OCI-LY3 (cell line): ENCODE data around the gene MTHFD2.
A peak's percentile ranks its signal among the peaks of the same experiment; 100 is the strongest.

Experiments
- H2AFZ ChIP-seq: fragments of 200-600, 300-600 bp; shearing (Covaris generic); 2 replicates; pipeline ENCODE4 v1.6.0; 2014; ENCODE audit warnings: antibody characterized with exemption, low read depth, low read length
- H3K27ac ChIP-seq: fragments of 200-600, 300-600 bp; sonication (generic); 2 replicates; pipeline ENCODE4 v1.5.1; 2014; ENCODE audit warnings: mild to moderate bottlenecking, low read length, moderate library complexity, mixed read lengths
- H3K27me3 ChIP-seq: fragments of 200-600, 300-600 bp; sonication (generic); 2 replicates; pipeline ENCODE4 v1.6.1; 2014; ENCODE audit warnings: low read depth, low read length, mixed read lengths
- H3K36me3 ChIP-seq: fragments of 200-600, 300-600 bp; sonication (generic); replicated peaks from 2 replicates; pipeline ENCODE3; 2014; ENCODE audit warnings: low read depth, low read length, mixed read lengths
- H3K4me1 ChIP-seq: fragments of 300-600, 200-600 bp; sonication (generic); 2 replicates; pipeline ENCODE4 v1.6.1; 2014; ENCODE audit warnings: low read length, mixed read lengths
- H3K4me2 ChIP-seq: fragments of 200-600, 300-600 bp; sonication (generic); 2 replicates; pipeline ENCODE4 v1.6.1; 2014; ENCODE audit warnings: low read length, mixed read lengths
- H3K4me3 ChIP-seq: fragments of 300-600, 200-600 bp; sonication (generic); 2 replicates; pipeline ENCODE4 v1.5.1; 2014; ENCODE audit warnings: antibody characterized with exemption, mild to moderate bottlenecking, low read length, moderate library complexity
- H3K79me2 ChIP-seq: fragments of 300-600, 200-600 bp; shearing (Covaris generic); 2 replicates; pipeline ENCODE4 v1.6.1; 2014; ENCODE audit warnings: mild to moderate bottlenecking, low read length, mixed read lengths
- H3K9ac ChIP-seq: fragments of 300-600, 200-600 bp; shearing (Covaris generic); 2 replicates; pipeline ENCODE4 v1.6.0; 2014; ENCODE audit warnings: mild to moderate bottlenecking, low read length, moderate library complexity
- H3K9me3 ChIP-seq: fragments of 200-600, 300-600 bp; shearing (Covaris generic); 2 replicates; pipeline ENCODE4 v1.6.1; 2014; ENCODE audit warnings: low read length, mixed read lengths; ENCODE audit not compliant: insufficient read depth
- H4K20me1 ChIP-seq: fragments of 200-600, 300-600 bp; sonication (generic); 2 replicates; pipeline ENCODE4 v1.6.1; 2016; ENCODE audit warnings: low read length, mixed read lengths; ENCODE audit not compliant: insufficient read depth
- EZH2phosphoT487 ChIP-seq: fragments of 200-600 bp; shearing (Covaris generic); IDR thresholded peaks from 2 replicates; pipeline ENCODE4 v1.6.1; 2018; ENCODE audit warnings: antibody characterized with exemption, mixed run types, low read depth
- TF ChIP-seq, protein P1 (sequence below): fragments of 200-600, 300-600 bp; sonication (generic); IDR thresholded peaks from 2 replicates; pipeline ENCODE4 v1.5.1; 2014; ENCODE audit warnings: antibody characterized with exemption, low read length, low read depth

The MTHFD2 gene

GRCh38 chr2:74201196-74201595, 2.8 kb downstream of the MTHFD2 start:
- Histone ChIP-seq H4K20me1 (peaks cover 70% of the 10 kb centered on the region), H3K79me2 (peaks cover 88% of the 10 kb centered on the region), H3K4me3 (no peak overlapping the region), H3K27ac (no peak overlapping the region), H3K4me2 (peak overlapping the region; percentile 97), H3K9ac (no peak overlapping the region), H3K36me3 (peaks cover 44% of the 10 kb centered on the region), H3K27me3 (no peaks in the 10 kb centered on the region), H3K4me1 (peaks cover 40% of the 10 kb centered on the region), H3K9me3 (no peaks in the 10 kb centered on the region), H2AFZ (no peak overlapping the region)
- TF ChIP-seq, protein P1, sequence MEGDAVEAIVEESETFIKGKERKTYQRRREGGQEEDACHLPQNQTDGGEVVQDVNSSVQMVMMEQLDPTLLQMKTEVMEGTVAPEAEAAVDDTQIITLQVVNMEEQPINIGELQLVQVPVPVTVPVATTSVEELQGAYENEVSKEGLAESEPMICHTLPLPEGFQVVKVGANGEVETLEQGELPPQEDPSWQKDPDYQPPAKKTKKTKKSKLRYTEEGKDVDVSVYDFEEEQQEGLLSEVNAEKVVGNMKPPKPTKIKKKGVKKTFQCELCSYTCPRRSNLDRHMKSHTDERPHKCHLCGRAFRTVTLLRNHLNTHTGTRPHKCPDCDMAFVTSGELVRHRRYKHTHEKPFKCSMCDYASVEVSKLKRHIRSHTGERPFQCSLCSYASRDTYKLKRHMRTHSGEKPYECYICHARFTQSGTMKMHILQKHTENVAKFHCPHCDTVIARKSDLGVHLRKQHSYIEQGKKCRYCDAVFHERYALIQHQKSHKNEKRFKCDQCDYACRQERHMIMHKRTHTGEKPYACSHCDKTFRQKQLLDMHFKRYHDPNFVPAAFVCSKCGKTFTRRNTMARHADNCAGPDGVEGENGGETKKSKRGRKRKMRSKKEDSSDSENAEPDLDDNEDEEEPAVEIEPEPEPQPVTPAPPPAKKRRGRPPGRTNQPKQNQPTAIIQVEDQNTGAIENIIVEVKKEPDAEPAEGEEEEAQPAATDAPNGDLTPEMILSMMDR, result no peak
- TF ChIP-seq EZH2phosphoT487, result no peak

- peaks cover 92% of the 10 kb centered on the region for H3K79me2 ChIP-seq
- H3K36me3 ChIP-seq, result peaks cover 47% of the 10 kb centered on the region
- H3K27ac ChIP-seq, result no peak overlapping the region
- H3K9ac ChIP-seq, result no peak overlapping the region
- peak overlapping the region; percentile 97 for H3K4me2 ChIP-seq
- TF ChIP-seq, protein P1, result no peak
- TF ChIP-seq EZH2phosphoT487, result no peak
- peaks cover 74% of the 10 kb centered on the region for H4K20me1 ChIP-seq
- H3K4me1 ChIP-seq, result peaks cover 41% of the 10 kb centered on the region
- no peak overlapping the region for H3K4me3 ChIP-seq
- no peak overlapping the region for H2AFZ ChIP-seq
- no peaks in the 10 kb centered on the region for H3K9me3 ChIP-seq
- H3K27me3 ChIP-seq, result no peaks in the 10 kb centered on the region
Measured at GRCh38 chr2:74201596-74201995, 3.2 kb downstream of the MTHFD2 start.

DNA sequence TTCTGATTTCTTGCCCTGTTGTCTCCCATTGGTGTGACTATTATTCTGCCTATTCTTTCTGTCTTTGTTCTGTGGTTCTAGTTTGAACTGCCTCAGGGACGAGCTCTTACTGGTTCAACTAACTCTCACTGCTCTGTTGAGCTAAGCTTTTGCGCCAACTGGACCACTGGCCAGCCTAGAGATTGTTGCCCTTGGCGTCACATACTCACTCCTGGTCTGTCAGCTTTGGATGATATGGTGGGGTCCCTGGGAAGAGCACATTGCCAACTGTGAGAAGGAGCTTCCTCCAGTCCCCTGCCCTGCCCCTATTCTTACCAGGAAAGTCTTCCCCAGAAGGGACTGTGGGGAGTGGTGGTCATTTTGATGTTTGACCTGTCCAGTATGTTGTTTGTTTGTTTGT, 6.0 kb downstream of the MTHFD2 start:
- H3K79me2 ChIP-seq, result peaks cover 98% of the 10 kb centered on the region
- H3K9ac ChIP-seq, result no peak overlapping the region
- H3K4me1 ChIP-seq, result peaks cover 27% of the 10 kb centered on the region
- no peaks in the 10 kb centered on the region for H3K9me3 ChIP-seq
- TF ChIP-seq, protein P1, result no peak
- TF ChIP-seq EZH2phosphoT487, result no peak
- H2AFZ ChIP-seq, result no peak overlapping the region
- H3K4me3 ChIP-seq, result no peak overlapping the region
- peaks cover 91% of the 10 kb centered on the region for H4K20me1 ChIP-seq
- no peaks in the 10 kb centered on the region for H3K27me3 ChIP-seq
- no peak overlapping the region for H3K27ac ChIP-seq
- H3K36me3 ChIP-seq, result peaks cover 60% of the 10 kb centered on the region
- H3K4me2 ChIP-seq, result no peak overlapping the region

- no peak overlapping the region for H3K4me3 ChIP-seq
- no peak overlapping the region for H3K4me2 ChIP-seq
- peaks cover 60% of the 10 kb centered on the region for H3K36me3 ChIP-seq
- H2AFZ ChIP-seq, result no peak overlapping the region
- peaks cover 90% of the 10 kb centered on the region for H4K20me1 ChIP-seq
- no peaks in the 10 kb centered on the region for H3K9me3 ChIP-seq
- peaks cover 98% of the 10 kb centered on the region for H3K79me2 ChIP-seq
- H3K27me3 ChIP-seq, result no peaks in the 10 kb centered on the region
- TF ChIP-seq, protein P1, result no peak
- no peak for TF ChIP-seq EZH2phosphoT487
- H3K9ac ChIP-seq, result no peak overlapping the region
- no peak overlapping the region for H3K27ac ChIP-seq
- peaks cover 25% of the 10 kb centered on the region for H3K4me1 ChIP-seq
Measured at GRCh38 chr2:74205113-74205512, 6.7 kb downstream of the MTHFD2 start.
